ENCODE results near the gene PRKCZ.

DNA sequence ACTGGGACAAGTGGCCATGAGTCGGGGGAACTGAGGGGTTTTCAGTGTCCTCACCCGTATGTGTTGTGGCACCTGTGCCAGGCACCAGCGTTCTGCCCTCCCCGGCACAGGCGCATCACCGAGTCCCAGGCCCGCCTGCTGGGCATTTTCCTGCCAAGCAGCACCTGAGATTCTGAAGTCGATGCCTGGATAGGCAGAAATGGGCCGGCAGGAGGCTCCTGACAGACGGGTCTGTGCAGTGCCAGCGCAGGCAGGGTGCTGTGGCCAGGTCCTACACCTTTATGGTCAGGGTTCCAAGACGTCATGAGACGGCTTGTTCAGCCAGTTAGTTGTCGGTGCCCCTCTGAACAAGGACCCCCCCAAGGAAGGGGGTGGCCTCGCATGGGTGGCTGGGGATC is 133.7 kb downstream of the PRKCZ start:
- TF ChIP-seq SUZ12 (IDR thresholded peaks at IDR 0.05; ENCODE audit: extremely low read depth, insufficient read depth, insufficient read length) (no peak), YY1 (IDR thresholded peaks at IDR 0.05; ENCODE audit: insufficient read depth, insufficient read length) (no peak), ZNF274 (IDR thresholded peaks at IDR 0.05; ENCODE audit: low read depth, low read length) (no peak)

Measured in NT2/D1 (cell line).